HG02763 (cell line): Measurements from ENCODE around the gene HS6ST3.
"Not testable (repeated sequence)": the region's sequence is repeated elsewhere in the genome, so short reads cannot be mapped to it uniquely, and the experiment has no call there.

ENCODE experiments used
- ATAC-seq: cut with Tn5 transposase; IDR thresholded peaks from one replicate; pipeline ENCODE4 v1.9.1; 2021; ENCODE audit warnings: mild to moderate bottlenecking, moderate library complexity; ENCODE audit not compliant: unreplicated experiment

HS6ST3 gene

DNA sequence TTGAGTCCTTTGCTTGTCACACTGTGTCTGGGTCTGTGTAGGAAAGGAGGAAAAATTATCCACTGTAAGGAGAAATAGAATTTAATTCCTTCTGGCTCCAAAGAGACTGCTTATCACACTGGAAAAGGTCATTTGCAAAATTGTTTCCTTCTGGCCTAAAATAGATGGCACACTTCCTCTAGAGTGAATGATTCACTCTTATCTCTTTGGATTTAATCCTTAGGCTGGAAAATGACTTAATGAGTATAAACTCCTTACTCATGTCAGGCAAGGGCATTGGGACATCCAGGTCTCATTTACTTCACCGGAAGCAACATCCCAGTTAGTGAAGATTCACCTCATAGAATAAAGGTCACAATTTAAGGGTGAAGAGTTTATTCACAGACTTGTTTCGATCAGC is 610.8 kb downstream of the HS6ST3 start:
- no peak for ATAC-seq

DNA sequence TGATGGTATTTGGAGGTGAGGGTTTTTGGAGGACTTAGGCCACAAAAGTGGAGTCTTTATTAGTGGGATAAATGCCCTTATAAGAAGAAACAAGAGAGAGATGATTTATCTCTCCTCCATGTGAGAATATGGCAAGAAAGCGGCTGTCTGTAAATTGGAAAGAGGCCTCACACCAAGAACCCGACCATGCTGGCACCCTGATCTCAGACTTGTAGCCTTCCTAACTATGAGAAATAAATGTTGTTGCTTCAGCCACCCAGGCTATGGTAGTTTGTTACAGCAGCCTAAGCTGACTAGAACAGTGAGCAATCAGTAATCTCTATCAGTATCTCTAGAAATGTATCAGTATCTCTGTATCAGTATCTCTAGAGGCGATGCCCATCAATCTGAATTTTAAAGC is 617.2 kb downstream of the HS6ST3 start:
- ATAC-seq = no peak

DNA sequence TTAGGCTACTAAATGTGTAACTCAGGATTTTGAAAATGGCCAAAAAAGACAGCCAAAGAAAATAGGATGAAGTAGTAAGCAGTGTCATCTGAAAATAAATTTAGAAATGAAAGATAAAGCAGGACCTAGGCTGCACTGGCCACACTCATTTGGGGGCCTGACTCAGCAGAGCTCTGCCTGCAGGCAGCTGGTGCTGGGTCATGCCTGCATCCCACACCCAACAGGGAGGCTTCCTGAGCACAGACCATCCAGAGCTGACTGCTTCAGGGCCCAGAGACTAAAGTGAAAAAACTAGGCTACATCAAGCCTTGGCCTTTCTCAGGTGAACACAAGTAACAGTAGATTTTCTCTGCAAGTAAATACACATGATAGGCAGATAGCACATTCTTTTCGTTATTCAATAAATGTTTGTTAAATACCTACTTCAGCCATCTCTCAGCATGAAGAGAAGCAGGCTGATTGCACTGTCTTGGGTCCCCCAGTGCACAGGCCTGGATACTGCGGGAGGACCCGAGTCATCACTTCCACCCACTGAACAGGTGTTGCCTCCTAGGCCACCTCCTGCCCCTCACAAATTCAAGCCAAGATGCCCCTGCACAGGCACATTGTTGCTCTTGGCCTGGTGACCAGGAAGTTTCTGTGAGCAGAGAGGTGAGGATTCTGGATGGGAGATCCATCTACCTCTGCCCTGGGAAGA is 620.4 kb downstream of the HS6ST3 start:
- no peak for ATAC-seq

DNA sequence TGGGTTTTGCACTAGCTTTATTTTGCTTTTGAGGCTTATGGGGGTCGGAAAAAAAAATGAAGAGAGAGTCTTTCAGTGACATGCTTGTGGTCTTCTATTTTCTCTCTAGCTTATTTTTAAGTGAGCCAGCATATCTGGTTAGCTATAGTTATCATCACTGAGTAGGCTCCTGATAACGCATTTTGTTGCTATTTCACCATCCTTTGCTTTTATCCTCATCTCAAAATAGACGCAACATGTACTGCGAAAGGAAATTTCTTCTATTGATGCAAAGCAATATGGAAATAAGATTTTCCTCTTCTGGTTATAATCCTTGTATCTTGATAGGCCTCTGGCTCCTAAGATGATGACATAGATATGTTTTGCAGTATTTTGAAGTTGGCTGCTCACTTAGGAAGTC is 630.5 kb downstream of the HS6ST3 start:
- no peak for ATAC-seq

DNA sequence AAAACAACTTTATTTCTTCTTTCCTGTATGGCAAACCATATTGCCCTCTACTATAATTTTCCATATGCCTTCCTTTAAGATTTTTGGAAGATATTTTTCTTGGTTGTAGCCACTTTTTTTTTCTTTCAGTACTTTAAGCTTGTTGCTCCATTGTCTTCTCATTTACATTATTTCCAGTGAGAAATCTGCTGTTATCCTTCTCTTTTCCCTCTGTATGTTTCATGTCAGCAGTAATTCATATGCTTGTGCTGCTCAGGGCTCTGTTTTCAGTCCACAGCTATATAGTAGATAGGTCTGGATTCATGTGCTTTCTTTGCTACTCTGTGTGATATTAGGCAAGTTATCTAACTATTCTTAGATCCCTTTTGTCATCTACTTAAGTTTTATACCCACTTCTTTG is 636.7 kb downstream of the HS6ST3 start:
- ATAC-seq = no peak

DNA sequence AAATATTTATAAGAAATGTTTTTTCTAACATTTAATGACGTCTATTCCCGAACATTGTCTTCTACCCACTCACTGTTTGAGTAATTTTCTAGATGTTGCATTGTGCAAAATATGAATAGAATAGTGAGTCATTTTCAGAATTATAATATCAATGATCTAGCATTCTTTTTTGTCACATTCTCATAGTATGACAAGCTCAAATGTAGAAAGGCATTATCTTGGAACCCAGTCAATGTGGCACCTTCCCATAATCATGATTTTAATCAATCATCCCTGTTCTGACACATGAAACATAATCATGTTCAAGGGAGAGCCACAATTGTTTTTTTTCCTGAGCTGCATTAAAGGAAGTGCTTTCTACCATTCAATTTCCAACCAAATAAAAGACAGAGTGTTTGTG is 638.6 kb downstream of the HS6ST3 start:
- ATAC-seq = no peak

DNA sequence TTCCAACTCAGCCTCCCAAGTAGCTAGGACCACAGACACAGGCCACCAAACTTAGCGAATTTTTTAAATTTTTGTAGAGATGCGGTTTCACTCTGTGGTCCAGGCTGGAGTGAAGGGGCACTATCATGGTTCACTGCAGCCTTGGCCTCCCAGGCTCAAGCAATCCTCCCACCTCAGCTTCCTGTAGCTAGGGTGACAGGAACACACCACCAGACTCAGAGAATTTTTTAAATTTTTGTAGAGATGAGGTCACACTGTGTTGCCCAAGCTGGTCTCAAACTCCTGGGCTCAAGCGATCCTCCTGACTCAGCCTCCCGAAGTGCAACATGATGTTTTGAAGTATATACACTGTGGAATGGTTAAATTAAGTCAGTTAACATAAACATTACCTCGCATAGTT is 640.8 kb downstream of the HS6ST3 start:
- ATAC-seq = no peak

DNA sequence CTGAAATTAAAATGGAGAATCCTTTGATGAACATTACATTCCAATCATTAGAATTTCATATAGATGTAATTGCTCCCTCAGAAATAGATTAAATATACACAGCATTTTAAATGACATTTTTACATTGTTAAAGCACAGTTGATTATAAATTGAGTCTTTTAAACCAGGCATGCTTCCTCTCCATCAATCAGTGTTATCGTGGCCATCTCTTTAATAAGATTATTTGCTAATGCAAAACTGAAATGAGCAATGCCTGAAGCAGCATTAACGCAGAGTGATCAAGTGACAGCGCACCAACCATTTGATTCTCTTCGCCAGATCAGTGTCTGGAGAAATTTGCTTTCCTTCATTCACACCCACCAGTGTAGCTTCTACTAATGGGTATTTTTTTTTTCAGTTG is 644.6 kb downstream of the HS6ST3 start:
- no peak for ATAC-seq

DNA sequence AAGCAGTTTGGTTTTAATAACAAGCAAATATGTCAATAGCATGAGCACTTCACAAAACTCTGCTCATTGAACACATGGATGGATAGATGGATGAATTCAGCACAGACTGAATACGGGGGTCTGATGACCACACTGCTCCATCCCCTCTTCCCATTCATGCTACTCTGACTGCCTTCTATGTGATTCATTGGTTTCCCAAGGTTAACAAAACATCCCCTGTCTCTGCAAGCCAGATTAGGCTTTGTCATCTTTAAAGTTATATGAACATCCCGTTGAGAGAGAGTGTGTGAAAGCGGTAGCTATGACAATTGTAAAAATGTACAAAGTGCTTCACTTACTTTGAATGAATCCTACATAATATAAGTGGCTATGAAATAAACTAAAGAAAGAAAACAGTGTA is 651.9 kb downstream of the HS6ST3 start:
- no peak for ATAC-seq

DNA sequence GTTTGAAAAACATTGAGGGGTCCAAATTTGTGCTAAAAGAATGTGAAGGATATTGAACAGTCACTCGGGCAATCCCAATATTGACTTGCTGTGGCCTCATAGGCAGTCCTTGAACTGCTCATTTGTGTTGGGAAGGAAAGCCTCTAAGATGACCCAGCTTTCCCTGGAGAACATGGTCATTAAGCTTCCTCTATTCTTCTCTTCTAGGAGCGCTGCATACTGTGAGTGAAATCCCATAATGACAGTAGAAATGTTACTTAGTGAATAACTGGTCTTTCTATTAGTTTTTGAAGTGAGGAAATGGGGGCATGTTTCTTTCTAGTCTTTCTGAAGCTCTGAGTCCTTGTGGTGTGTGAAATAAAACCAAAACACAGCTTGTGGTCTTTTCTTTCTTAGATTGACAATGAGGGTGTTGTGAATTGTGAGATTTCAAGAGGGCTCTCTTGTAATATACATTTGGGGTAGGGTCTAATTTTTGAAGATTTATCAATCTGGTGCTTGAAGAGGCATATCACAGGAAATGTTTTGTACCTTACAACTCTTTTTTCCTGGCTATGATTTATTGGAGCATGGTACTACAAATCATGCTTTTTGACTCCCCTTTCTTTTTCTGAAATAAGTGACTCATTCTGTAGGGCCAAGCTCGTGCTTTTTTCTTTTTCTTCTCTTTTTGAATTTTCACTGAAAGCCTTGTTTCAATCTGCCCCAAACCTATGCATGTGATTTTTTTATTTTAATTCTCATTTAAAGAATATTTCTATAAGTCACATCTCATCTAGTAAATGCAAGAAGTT is 653.6 kb downstream of the HS6ST3 start:
- no peak for ATAC-seq

DNA sequence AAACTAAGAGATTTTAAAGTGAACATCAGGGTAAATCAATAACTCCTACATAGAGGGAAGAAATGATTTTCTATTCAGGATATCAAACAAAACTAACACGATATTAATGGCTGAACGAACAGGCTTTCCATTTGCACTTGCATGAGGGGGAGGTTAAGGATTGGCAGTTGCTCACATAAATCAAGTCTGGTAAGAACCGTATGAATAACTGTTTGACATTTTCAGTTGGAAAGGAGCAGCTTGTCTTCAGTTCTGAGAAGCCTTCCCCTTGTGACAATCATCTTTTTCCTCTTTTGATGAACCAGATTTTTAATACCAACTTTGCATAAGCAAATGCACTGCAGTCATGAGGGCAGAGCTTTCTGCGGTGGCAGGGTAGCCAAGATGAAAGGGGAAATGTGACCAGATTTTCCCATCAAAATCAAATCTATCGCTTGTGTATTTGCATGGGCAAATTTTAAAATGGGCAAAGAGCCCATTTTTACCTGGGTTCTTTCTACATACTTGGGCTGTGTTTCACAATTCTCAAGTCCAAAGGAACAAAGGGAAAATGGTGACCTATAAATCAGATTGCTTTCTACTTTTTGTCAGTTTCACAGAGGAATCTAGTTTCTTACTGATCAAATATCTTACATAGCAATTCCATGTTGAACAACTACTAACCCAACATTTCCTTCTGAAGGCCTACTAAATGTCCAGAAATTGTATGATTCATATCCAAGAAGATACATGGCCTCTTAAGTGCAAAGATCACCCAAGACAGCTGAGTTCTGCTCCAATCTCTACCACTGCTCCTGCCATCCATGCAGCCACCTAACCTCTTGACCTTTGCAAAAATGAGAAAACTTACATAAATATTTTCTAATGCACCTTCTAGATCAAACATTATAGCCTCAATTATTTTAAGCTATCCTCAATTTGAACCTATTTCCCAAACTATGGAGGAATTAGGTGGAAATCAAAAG is 654.7 kb downstream of the HS6ST3 start:
- no peak for ATAC-seq

DNA sequence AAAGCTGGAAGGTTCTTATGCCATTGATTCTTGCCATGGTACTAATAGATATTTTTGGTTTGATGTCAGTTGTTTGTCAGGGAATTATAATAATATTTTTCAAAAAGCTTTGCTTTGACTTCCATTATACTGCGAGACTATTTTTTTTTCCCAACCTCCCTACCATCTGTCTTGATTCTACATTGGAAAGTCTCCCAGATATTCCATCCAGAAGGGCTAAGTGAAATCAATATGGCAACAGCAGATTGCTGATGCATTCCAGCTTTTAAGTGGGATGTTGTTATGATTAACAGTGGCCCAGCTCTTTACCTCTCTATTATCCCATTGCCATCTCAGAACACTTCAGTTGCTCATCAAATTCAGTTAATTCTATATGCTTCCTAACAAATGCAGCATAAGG is 657.0 kb downstream of the HS6ST3 start:
- ATAC-seq = no peak

DNA sequence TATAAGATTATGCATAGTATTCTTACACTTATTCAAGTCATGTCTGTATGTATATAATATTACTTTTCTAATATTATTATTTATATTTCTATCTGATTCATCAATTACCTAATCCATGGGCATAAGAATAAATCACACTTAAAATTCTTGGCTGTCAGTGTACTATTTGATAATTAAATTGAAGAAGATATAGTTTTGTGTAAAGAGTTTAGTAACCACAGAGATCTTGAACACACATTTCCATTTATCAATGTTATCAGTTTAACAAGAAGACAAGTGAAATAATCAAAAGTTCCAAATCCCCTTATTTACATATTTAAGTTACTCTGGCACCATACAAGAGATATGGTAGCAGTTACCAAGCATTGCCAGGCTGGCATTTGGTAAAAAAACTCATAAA is 659.9 kb downstream of the HS6ST3 start:
- no peak for ATAC-seq

DNA sequence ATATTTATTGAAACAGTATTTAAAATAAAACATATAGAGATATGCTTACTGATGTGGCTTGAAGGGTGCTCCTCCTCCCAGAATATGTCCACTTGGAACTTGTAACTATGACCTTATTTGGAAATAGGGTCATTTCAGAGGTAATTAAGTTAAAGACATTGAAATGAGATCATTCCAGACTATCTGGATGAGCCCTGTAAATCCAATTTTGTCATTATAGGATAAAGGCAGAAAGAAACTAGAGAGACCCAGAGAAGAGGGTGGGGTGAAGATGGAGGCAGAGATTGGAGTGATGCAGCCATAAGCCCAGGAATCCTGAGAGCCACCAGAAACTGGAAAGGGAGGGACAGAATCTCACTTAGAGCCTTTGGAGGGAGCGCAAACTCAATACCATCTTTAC is 661.2 kb downstream of the HS6ST3 start:
- no peak for ATAC-seq

DNA sequence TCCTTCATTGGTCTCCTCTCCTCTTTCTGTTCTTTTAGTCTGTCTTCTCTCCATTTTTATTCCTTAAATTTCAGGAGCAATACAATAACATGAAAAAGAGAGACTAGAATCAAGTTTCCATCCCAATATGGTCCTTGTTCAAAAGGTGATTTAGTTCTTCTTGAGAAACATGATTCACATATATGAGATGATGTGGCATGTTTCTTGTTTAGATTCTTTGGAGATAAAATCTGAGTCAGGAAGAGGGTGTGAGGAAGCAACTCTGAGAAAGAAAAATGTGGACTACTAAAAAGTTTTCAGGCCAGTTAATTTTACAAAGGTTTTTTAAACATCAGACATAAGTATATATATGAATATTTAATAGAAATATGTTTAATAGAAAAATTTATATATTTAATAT is 673.0 kb downstream of the HS6ST3 start:
- no peak for ATAC-seq

DNA sequence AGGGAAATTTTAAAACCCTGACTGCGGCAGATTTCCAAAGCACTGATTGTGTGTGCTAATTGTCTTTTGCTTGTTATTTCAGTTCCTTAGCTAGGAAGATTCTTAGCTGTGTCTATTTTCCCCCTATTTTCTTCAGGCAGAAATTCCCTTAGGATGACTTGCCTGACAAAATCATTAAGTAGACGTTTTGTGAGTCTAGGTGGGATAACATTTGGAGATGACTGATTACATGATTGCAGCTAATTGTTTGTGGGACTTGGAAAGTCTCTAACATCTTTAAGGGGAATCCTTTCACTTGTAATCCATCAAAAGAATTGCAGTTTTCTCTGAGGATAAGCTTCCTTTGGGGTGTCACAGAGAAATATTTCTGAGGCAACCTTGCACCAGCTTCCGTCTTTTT is 676.4 kb downstream of the HS6ST3 start:
- no peak for ATAC-seq

DNA sequence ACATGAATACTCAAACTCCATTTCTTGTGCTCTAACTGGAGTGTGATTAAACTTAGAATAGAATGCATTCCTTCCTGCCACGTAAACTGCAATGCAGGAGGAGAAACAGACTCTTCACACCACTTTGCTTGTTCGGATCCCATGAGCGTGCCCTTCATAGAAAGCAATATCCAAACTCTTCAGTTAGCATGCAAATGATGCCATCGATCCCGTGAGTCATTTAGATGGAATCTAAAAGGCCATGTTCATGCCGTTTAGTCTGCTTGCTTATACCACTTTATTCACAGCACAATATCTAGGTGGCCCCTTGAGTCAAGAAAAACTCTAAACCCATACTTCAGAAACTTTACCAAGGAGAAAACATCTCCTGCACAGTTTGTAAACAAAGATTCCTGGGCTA is 678.6 kb downstream of the HS6ST3 start:
- no peak for ATAC-seq

DNA sequence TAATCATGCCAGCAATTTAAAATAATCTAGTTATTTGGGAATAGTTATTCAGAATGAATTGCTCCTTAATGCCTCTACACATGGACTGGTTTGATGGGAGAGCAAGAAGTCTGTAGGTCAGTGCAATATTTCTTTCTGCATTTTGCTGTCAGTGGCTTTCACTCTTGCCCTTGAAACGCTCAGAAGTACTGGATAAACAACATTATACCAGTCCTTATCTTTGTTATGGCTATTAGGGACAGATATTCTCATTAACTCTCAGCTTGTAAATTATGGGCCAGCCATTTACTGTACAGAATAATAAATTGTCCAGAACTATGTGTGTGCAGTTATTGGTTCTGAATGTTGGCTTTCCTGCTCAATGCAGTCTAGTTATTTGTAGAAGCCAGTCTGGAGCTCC is 680.0 kb downstream of the HS6ST3 start:
- no peak for ATAC-seq

DNA sequence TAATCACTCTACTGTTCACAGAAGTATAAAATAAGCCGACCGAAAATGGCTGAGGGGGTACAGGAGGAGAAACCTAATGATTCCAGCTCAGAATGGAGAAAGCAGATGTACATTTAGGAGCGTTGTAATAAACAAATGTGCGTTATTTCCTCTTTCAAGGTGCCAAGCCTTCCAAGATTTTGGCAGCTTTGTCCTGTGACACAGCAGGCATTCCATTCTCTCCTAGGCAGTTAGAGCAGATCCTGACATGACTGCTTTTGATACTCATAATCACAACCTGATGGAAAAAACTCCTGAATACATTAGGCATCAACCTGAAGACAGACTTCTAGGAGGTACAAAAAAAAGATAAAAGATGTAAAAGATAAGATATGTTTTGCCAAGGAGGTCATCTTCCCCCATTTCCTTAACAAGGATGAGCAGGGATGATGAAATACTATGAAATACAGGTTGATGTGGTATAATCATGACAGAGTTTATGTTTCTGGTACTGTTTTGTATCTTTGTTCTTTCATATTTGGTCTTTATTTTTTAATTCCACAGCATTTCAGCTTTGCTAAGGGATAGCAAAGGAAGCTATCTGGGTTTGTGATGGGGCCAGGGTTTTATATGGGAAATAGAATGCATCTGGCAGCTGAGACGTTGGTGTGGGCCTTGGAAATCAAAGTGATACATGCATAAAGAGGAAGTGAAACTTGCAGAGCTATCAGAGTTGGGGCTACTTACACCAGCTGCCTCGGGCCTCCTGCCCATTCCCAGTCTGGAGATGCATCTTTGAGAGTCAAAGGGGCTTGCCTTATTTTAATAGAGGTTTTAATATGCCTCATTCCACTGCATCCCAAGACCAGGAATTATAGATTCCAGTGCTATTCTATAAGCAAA is 681.8 kb downstream of the HS6ST3 start:
- peak; percentile 87 for ATAC-seq

DNA sequence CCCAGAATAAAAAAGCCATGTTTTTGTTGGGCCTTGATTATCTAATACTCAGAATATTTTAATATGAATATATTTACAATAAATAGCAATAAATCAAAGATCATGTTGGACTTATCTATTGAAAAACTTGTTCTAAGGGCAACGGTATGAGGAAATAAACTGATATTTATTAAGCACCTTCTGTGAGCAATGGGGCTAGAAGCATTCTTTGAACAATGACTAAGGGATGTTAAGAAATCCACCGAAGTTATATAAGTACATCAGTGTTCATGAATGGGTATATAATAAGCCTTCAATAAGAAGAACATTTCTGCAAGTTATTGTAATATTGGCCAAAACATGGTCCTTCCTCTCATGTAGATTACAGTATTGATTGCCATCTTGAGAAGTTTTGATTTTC is 682.5 kb downstream of the HS6ST3 start:
- no peak for ATAC-seq

DNA sequence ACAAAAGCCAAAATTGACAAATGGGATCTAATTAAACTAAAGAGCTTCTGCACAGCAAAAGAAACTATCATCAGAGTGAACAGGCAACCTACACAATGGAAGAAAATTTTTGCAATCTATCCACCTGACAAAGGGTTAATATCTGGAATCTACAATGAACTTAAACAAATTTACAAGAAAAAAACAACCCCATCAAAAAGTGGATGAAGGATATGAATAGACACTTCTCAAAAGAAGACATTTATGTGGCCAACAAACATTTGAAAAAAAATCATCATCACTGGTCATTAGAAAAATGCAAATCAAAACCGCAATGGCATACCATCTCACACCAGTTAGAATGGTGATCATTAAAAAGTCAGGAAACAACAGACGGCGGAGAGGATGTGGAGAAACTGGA is 688.4 kb downstream of the HS6ST3 start:
- ATAC-seq = not testable (repeated sequence)
